ENCODE results near the gene CPT1A.

- TF ChIP-seq CTCF (IDR thresholded peaks at IDR 0.05): no peak
- no peak for TF ChIP-seq POLR2A (IDR thresholded peaks at IDR 0.05)
- TF ChIP-seq POLR2AphosphoS5 (IDR thresholded peaks at IDR 0.05): no peak
Observed at GRCh38 chr11:68775951-68776388, 65.7 kb downstream of the CPT1A start.

Data from prostate gland (tissue), 2 donors.